Neural cell (in vitro differentiated cells): ENCODE data around the gene MAMSTR. TPM values are rescaled to one million over a fixed set of nuclear protein-coding genes. Genes with fewer than 3 reads are reported as not detected.
"Not testable (repeated sequence)": the region's sequence is repeated elsewhere in the genome, so short reads cannot be mapped to it uniquely, and the experiment has no call there.

Experiments used
- H2AFZ ChIP-seq: fragments of 200-600, 300-800 bp; sonication (generic), shearing (Covaris generic); 2 replicates; pipeline ENCODE4 v1.6.0; 2014; ENCODE audit warnings: low read depth, mild to moderate bottlenecking, antibody characterized with exemption, low read length, moderate library complexity
- H3F3A ChIP-seq: fragments of 200-600 bp; shearing (Covaris generic); 2 replicates; pipeline ENCODE4 v1.6.1; 2016; ENCODE audit warnings: mild to moderate bottlenecking, moderate library complexity, mixed read lengths, antibody characterized with exemption, low read length; ENCODE audit not compliant: insufficient read depth, poor library complexity, severe bottlenecking
- H3K27ac ChIP-seq: fragments of 200-600, 300-800 bp; sonication (generic), shearing (Covaris generic); 2 replicates; pipeline ENCODE4 v1.5.1; 2014; ENCODE audit warnings: mild to moderate bottlenecking, low read length, moderate library complexity
- H3K27me3 ChIP-seq: fragments of 300-800, 200-600 bp; sonication (generic), shearing (Covaris generic); 2 replicates; pipeline ENCODE4 v1.6.0; 2014; ENCODE audit warnings: mild to moderate bottlenecking, low read depth, low read length, moderate library complexity; ENCODE audit not compliant: insufficient read depth
- H3K36me3 ChIP-seq: fragments of 300-800, 200-600 bp; sonication (generic), shearing (Covaris generic); 2 replicates; pipeline ENCODE4 v1.5.1; 2014; ENCODE audit warnings: mild to moderate bottlenecking, antibody characterized with exemption, low read length, moderate library complexity; ENCODE audit not compliant: insufficient read depth
- H3K4me2 ChIP-seq: fragments of 300-800, 200-600 bp; sonication (generic), shearing (Covaris generic); 2 replicates; pipeline ENCODE4 v1.6.0; 2014; ENCODE audit warnings: mild to moderate bottlenecking, low read length
- H3K4me3 ChIP-seq: fragments of 300-800, 200-600 bp; sonication (generic), shearing (Covaris generic); 2 replicates; pipeline ENCODE4 v1.5.1; 2014; ENCODE audit warnings: mild to moderate bottlenecking, low read length, moderate library complexity
- H3K79me2 ChIP-seq: fragments of 200-600 bp; shearing (Covaris generic); replicated peaks from 2 replicates; pipeline ENCODE4 v1.6.0; 2014; ENCODE audit warnings: mild to moderate bottlenecking, low read length, moderate library complexity; ENCODE audit not compliant: insufficient read depth
- H3K9ac ChIP-seq: fragments of 300-800, 200-600 bp; sonication (generic), shearing (Covaris generic); 2 replicates; pipeline ENCODE4 v1.6.1; 2016; ENCODE audit warnings: mild to moderate bottlenecking, low read length, mixed read lengths
- H3K9me2 ChIP-seq: fragments of 200-600 bp; shearing (Covaris generic); 2 replicates; pipeline ENCODE4 v1.6.1; 2016; ENCODE audit warnings: mild to moderate bottlenecking, low read length, mixed read lengths; ENCODE audit not compliant: insufficient read depth
- H3K9me3 ChIP-seq: fragments of 200-600, 300-800 bp; sonication (generic), shearing (Covaris generic); 2 replicates; pipeline ENCODE4 v1.6.1; 2016; ENCODE audit warnings: mild to moderate bottlenecking, mixed run types, low read length, moderate library complexity, mixed read lengths
- H4K20me1 ChIP-seq: fragments of 200-600 bp; shearing (Covaris generic); 2 replicates; pipeline ENCODE4 v1.6.1; 2016; ENCODE audit warnings: mild to moderate bottlenecking, mixed run types; ENCODE audit not compliant: insufficient read depth
- EP300 ChIP-seq: fragments of 450-650 bp; conservative IDR thresholded peaks from 2 replicates; pipeline ENCODE4 v1.6.1; 2014; ENCODE audit warnings: antibody characterized with exemption, mild to moderate bottlenecking, moderate library complexity; ENCODE audit not compliant: poor library complexity, severe bottlenecking
- EZH2 ChIP-seq: fragments of 200-600, 300-800 bp; shearing (Covaris generic), sonication (generic); IDR thresholded peaks from 2 replicates; pipeline ENCODE4 v1.6.1; 2014; ENCODE audit warnings: antibody characterized with exemption, low read length, borderline replicate concordance, mild to moderate bottlenecking; ENCODE audit not compliant: insufficient read depth, poor library complexity, severe bottlenecking
- MXI1 ChIP-seq: fragments of 450-650 bp; conservative IDR thresholded peaks from 2 replicates; pipeline ENCODE4 v1.6.1; 2014; ENCODE audit warnings: antibody characterized with exemption, mild to moderate bottlenecking; ENCODE audit not compliant: poor library complexity, severe bottlenecking
- POLR2AphosphoS5 ChIP-seq: IDR thresholded peaks from 2 replicates; pipeline ENCODE4 v1.6.1; 2012
- RAD21 ChIP-seq: fragments of 450-650 bp; conservative IDR thresholded peaks from 2 replicates; pipeline ENCODE4 v1.6.1; 2014; ENCODE audit warnings: antibody characterized with exemption, mild to moderate bottlenecking, moderate library complexity
- SMC3 ChIP-seq: fragments of 450-650 bp; conservative IDR thresholded peaks from 2 replicates; pipeline ENCODE4 v1.6.1; 2014; ENCODE audit warnings: antibody characterized with exemption, mild to moderate bottlenecking, moderate library complexity; ENCODE audit not compliant: poor library complexity
- TAF1 ChIP-seq: IDR thresholded peaks from 2 replicates; pipeline ENCODE4 v1.6.1; 2012; ENCODE audit warnings: low read depth
- polyA plus RNA-seq: library from polyadenylated mRNA; depleted of rRNA; stranded (reverse); fragments of >200 nt; gene quantifications from 2 replicates; pipeline ENCODE4 v1.2.3, GENCODE V29; 2014
- TF ChIP-seq, protein P1 (sequence below): fragments of 450-650 bp; IDR thresholded peaks from 2 replicates; pipeline ENCODE4 v1.5.1; 2014; ENCODE audit warnings: antibody characterized with exemption, mild to moderate bottlenecking, moderate library complexity; ENCODE audit not compliant: poor library complexity, severe bottlenecking
- TF ChIP-seq, protein P2 (sequence below): IDR thresholded peaks from 2 replicates; pipeline ENCODE4 v1.6.1; 2012; ENCODE audit warnings: borderline replicate concordance

Gene MAMSTR
- polyA plus RNA-seq, 1 donor from 2014 or later: 0.36 TPM

DNA sequence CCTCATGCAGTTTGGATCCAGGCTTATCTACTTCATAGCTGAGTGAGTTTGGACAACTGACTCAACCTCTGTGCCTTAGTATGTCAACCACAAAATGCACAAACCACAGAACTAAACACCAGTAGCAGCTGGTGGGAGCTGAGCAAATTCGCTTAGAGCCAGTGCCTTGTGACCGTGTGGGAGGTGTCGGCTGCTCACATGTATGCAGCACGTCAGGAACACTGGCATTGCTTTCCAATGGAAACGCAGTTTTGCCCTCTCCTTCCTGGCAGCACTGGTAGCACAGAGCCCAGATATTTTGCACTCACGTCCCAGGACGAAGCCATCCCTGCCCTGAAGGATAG, 38.4 kb downstream of the MAMSTR start:
- Histone ChIP-seq H3K27ac (no peak overlapping the region), H2AFZ (no peak overlapping the region), H3K4me2 (no peak overlapping the region)

DNA sequence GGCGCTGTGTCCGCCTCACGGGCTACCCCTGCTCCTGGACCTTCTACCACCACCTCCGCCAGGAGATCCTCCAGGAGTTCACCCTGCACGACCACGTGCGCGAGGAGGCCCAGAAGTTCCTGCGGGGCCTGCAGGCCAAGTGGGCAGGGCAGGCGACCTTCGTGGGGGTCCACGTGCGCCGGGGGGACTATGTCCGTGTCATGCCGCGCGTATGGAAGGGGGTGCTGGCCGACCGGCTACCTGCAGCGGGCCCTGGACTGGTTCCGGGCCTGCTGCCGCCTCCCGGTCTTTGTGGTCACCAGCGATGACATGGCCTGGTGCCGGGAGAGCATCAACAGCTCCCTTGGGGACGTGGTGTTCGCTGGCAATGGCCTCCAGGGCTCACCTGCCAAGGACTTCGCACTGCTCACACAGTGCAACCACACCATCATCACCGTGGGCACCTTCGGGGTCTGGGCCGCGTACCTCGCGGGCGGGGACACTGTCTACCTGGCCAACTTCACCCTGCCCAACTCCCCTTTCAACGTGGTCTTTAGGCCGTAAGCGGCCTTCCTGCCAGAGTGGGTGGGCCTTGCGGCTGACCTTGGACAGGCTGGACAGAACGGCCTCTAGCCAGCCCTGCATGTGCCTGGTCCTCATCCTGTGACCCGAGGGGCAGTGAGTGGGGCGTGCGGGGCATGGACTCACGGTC, 38.9 kb downstream of the MAMSTR start:
- Histone ChIP-seq H3K9ac (no peak overlapping the region), H3K4me2 (no peak overlapping the region), H3F3A (no peaks in the 10 kb centered on the region), H3K4me3 (no peak overlapping the region), H4K20me1 (no peaks in the 10 kb centered on the region), H3K9me2 (no peaks in the 10 kb centered on the region), H3K27ac (no peak overlapping the region), H2AFZ (no peak overlapping the region), H3K36me3 (no peaks in the 10 kb centered on the region), H3K27me3 (no peaks in the 10 kb centered on the region), H3K9me3 (no peaks in the 10 kb centered on the region), H3K79me2 (no peaks in the 10 kb centered on the region)
- TF ChIP-seq, protein P1, sequence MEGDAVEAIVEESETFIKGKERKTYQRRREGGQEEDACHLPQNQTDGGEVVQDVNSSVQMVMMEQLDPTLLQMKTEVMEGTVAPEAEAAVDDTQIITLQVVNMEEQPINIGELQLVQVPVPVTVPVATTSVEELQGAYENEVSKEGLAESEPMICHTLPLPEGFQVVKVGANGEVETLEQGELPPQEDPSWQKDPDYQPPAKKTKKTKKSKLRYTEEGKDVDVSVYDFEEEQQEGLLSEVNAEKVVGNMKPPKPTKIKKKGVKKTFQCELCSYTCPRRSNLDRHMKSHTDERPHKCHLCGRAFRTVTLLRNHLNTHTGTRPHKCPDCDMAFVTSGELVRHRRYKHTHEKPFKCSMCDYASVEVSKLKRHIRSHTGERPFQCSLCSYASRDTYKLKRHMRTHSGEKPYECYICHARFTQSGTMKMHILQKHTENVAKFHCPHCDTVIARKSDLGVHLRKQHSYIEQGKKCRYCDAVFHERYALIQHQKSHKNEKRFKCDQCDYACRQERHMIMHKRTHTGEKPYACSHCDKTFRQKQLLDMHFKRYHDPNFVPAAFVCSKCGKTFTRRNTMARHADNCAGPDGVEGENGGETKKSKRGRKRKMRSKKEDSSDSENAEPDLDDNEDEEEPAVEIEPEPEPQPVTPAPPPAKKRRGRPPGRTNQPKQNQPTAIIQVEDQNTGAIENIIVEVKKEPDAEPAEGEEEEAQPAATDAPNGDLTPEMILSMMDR: no peak

More for the DNA sequence above, 38.4 kb downstream of the MAMSTR start:
- Histone ChIP-seq H3K9me2 (no peaks in the 10 kb centered on the region), H3K9ac (no peak overlapping the region), H3K4me3 (no peak overlapping the region), H3K79me2 (no peaks in the 10 kb centered on the region), H3K27me3 (no peaks in the 10 kb centered on the region), H3K9me3 (no peaks in the 10 kb centered on the region), H4K20me1 (no peaks in the 10 kb centered on the region), H3K36me3 (no peaks in the 10 kb centered on the region), H3F3A (no peaks in the 10 kb centered on the region)
- TF ChIP-seq EP300: no peak
- no peak for TF ChIP-seq RAD21
- no peak for TF ChIP-seq SMC3
- TF ChIP-seq, protein P2, sequence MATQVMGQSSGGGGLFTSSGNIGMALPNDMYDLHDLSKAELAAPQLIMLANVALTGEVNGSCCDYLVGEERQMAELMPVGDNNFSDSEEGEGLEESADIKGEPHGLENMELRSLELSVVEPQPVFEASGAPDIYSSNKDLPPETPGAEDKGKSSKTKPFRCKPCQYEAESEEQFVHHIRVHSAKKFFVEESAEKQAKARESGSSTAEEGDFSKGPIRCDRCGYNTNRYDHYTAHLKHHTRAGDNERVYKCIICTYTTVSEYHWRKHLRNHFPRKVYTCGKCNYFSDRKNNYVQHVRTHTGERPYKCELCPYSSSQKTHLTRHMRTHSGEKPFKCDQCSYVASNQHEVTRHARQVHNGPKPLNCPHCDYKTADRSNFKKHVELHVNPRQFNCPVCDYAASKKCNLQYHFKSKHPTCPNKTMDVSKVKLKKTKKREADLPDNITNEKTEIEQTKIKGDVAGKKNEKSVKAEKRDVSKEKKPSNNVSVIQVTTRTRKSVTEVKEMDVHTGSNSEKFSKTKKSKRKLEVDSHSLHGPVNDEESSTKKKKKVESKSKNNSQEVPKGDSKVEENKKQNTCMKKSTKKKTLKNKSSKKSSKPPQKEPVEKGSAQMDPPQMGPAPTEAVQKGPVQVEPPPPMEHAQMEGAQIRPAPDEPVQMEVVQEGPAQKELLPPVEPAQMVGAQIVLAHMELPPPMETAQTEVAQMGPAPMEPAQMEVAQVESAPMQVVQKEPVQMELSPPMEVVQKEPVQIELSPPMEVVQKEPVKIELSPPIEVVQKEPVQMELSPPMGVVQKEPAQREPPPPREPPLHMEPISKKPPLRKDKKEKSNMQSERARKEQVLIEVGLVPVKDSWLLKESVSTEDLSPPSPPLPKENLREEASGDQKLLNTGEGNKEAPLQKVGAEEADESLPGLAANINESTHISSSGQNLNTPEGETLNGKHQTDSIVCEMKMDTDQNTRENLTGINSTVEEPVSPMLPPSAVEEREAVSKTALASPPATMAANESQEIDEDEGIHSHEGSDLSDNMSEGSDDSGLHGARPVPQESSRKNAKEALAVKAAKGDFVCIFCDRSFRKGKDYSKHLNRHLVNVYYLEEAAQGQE: no peak
- TF ChIP-seq EZH2: no peak
- TF ChIP-seq TAF1: no peak
- TF ChIP-seq, protein P1: no peak
- no peak for TF ChIP-seq POLR2AphosphoS5
- no peak for TF ChIP-seq MXI1

DNA sequence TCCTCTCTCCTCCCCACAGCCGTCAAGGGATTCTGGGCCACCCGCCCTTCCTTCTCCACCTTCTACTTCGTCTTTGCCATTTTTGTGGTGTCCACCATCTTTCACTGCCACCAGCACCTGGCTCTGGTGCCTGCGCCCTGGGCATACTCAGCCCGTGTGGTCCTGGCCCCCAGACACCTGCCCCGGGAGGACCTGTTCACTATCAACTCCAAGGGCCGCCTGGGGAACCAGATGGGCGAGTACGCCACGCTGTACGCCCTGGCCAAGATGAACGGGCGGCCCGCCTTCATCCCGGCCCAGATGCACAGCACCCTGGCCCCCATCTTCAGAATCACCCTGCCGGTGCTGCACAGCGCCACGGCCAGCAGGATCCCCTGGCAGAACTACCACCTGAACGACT, 39.5 kb downstream of the MAMSTR start:
- H3K36me3 ChIP-seq, H4K20me1 ChIP-seq, H3K9ac ChIP-seq, H3K27ac ChIP-seq, H3F3A ChIP-seq, H3K9me2 ChIP-seq, H3K9me3 ChIP-seq, H3K4me2 ChIP-seq, H3K4me3 ChIP-seq, H3K79me2 ChIP-seq, H3K27me3 ChIP-seq, H2AFZ ChIP-seq: not testable (repeated sequence)
